Ectodermal cell (in vitro differentiated cells): ENCODE measurements around the gene PTK7. TPM values are rescaled to one million over a fixed set of nuclear protein-coding genes. Genes with fewer than 3 reads are reported as not detected.

Experiments used
- H3K27ac ChIP-seq: 2 replicates; pipeline ENCODE4 v1.7.0; 2013; ENCODE audit warnings: mild to moderate bottlenecking, low read depth, low read length; ENCODE audit not compliant: insufficient read depth, poor library complexity, severe bottlenecking
- H3K27me3 ChIP-seq: 2 replicates; pipeline ENCODE4 v1.7.0; 2013; ENCODE audit warnings: mild to moderate bottlenecking, low read length; ENCODE audit not compliant: insufficient read depth, control insufficient read depth, poor library complexity, severe bottlenecking
- H3K36me3 ChIP-seq: one replicate; pipeline ENCODE4 v1.7.0; 2013; ENCODE audit warnings: low read length; ENCODE audit not compliant: control insufficient read depth, insufficient read depth
- H3K4me1 ChIP-seq: one replicate; pipeline ENCODE4 v1.7.0; 2013; ENCODE audit warnings: low read length; ENCODE audit not compliant: control insufficient read depth, insufficient read depth
- H3K4me3 ChIP-seq: 2 replicates; pipeline ENCODE4 v1.7.0; 2013; ENCODE audit warnings: low read depth, low read length, control low read depth; ENCODE audit not compliant: insufficient read depth
- H3K9me3 ChIP-seq: 2 replicates; pipeline ENCODE4 v1.7.0; 2013; ENCODE audit warnings: mild to moderate bottlenecking, low read length, moderate library complexity; ENCODE audit not compliant: control insufficient read depth
- WGBS, 2 experiments: methylation state at CpG; one replicate each; pipeline ENCODE4 v1.1.7; 2013; ENCODE audit warnings: missing lambda C conversion rate in 2 of 2; 5-methylcytosine and 5-hydroxymethylcytosine counted together
- polyA plus RNA-seq, 4 experiments: library from polyadenylated mRNA; stranded (reverse); fragments of 50-300 nt; gene quantifications; one replicate each; pipeline ENCODE4 v1.2.3, GENCODE V29; 2013

The PTK7 gene
- polyA plus RNA-seq (2013, experiment 1 of 4): 159 TPM
- 154 TPM for polyA plus RNA-seq (2013, experiment 2 of 4)
- polyA plus RNA-seq (2013, experiment 3 of 4): 120 TPM
- 127 TPM for polyA plus RNA-seq (2013, experiment 4 of 4)

DNA sequence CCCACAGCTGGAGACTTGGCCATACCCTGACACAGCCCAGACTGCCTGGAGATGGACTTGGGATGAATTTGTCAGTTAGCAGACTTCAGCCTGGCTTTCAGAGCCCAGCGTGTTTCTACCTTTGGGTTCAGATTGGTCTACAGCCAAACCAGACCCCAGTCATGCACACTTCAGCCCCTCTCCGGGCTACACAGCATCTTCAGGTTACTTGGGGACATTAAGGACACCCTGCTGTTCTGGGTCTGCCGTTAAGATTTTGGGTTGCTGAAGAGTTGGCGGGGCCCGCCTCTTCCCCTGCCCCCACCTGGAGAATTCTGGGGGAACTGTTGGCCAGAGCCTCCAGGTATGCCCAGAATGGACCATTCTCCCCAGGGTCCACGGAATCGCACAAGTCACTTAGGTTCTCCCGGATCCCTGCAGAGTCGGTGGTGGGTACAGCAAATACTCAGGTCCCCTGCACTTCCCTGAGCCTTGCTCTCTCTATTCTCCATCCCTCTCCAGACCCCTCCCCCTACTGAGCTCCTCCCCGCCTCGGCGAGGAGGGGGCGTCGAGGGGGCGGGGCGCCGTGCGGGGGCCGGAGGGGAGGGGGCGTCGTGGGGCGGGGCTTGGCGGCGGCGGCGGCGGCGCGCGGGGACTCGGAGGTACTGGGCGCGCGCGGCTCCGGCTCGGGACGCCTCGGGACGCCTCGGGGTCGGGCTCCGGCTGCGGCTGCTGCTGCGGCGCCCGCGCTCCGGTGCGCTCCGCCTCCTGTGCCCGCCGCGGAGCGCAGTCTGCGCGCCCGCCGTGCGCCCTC lies at the start of gene PTK7:
Gene PTK7, plus strand, starts transcription at position 645 of the 794 bp plus-strand sequence. CDS start 175 bp downstream, outside the sequence.
- H3K9me3 ChIP-seq: no peaks in the 10 kb centered on the region
- H3K4me3 ChIP-seq: peak within 1 kb of the TSS; percentile 98
- peaks cover 34% of the 10 kb centered on the region for H3K4me1 ChIP-seq
- H3K36me3 ChIP-seq: peaks cover 6% of the 10 kb centered on the region
- H3K27ac ChIP-seq: peak within 1 kb of the TSS; percentile 83
- H3K27me3 ChIP-seq: no peaks in the 10 kb centered on the region
- WGBS, 2 experiments: 3% methylated on average over 60 of the region's 60 CpGs

DNA sequence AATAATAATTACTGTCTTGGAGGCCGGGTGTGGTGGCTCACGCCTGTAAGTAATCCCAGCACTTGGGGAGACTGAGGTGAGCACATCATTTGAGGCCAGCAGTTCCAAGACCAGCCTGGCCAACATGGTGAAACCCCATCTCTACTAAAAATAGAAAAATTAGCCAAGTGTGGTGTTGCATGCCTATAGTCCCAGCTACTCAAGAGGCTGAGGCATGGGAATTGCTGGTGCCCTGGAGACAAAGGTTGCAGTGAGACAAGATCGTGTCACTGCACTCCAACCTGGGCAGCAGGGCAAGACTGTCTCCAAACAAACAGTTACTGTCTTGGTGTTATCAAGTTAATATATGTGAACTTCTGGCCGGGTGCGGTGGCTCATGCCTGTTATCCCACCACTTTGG lies 49.7 kb upstream of the PTK7 start:
- Histone ChIP-seq H3K4me3 (no peak overlapping the region), H3K27ac (no peak overlapping the region), H3K27me3 (no peaks in the 10 kb centered on the region), H3K36me3 (peaks cover 50% of the 10 kb centered on the region), H3K4me1 (no peaks in the 10 kb centered on the region), H3K9me3 (no peaks in the 10 kb centered on the region)
- 92 to 93% methylated on average over 5 of the region's 5 CpGs for WGBS, 2 experiments

- 94 to 96% methylated on average over 9 of the region's 9 CpGs for WGBS, 2 experiments
- Histone ChIP-seq H3K4me3 (no peak overlapping the region), H3K27ac (no peak overlapping the region), H3K9me3 (no peaks in the 10 kb centered on the region), H3K27me3 (no peaks in the 10 kb centered on the region), H3K36me3 (peaks cover 61% of the 10 kb centered on the region), H3K4me1 (no peaks in the 10 kb centered on the region)
These were observed 47.0 kb upstream of the PTK7 start for GRCh38 chr6:43029120-43029519.

GRCh38 chr6:43032326-43032725 lies 43.8 kb upstream of the PTK7 start:
- Histone ChIP-seq H3K9me3 (no peaks in the 10 kb centered on the region), H3K4me1 (peaks cover 5% of the 10 kb centered on the region), H3K27me3 (no peaks in the 10 kb centered on the region), H3K4me3 (no peak overlapping the region), H3K27ac (no peak overlapping the region), H3K36me3 (peaks cover 48% of the 10 kb centered on the region)
- 96% methylated on average over 4 of the region's 4 CpGs for WGBS, 2 experiments

- no peaks in the 10 kb centered on the region for H3K9me3 ChIP-seq
- H3K27me3 ChIP-seq: no peaks in the 10 kb centered on the region
- H3K4me1 ChIP-seq: peaks cover 5% of the 10 kb centered on the region
- H3K36me3 ChIP-seq: peaks cover 48% of the 10 kb centered on the region
- 93 to 97% methylated on average over 2 of the region's 2 CpGs for WGBS, 2 experiments
- no peak overlapping the region for H3K4me3 ChIP-seq
- H3K27ac ChIP-seq: no peak overlapping the region
These were observed 42.5 kb upstream of the PTK7 start for GRCh38 chr6:43033496-43034189.

- peaks cover 5% of the 10 kb centered on the region for H3K4me1 ChIP-seq
- H3K36me3 ChIP-seq: peaks cover 43% of the 10 kb centered on the region
- H3K4me3 ChIP-seq: no peak overlapping the region
- no peaks in the 10 kb centered on the region for H3K9me3 ChIP-seq
- no peaks in the 10 kb centered on the region for H3K27me3 ChIP-seq
- H3K27ac ChIP-seq: no peak overlapping the region
- WGBS, 2 experiments: 92 to 93% methylated on average over 2 of the region's 2 CpGs
These were observed 42.0 kb upstream of the PTK7 start for GRCh38 chr6:43034190-43034525.

GRCh38 chr6:43035495-43036194 lies 40.5 kb upstream of the PTK7 start:
- peaks cover 42% of the 10 kb centered on the region for H3K36me3 ChIP-seq
- WGBS, 2 experiments: 58 to 64% methylated on average over 4 of the region's 4 CpGs
- no peaks in the 10 kb centered on the region for H3K9me3 ChIP-seq

DNA sequence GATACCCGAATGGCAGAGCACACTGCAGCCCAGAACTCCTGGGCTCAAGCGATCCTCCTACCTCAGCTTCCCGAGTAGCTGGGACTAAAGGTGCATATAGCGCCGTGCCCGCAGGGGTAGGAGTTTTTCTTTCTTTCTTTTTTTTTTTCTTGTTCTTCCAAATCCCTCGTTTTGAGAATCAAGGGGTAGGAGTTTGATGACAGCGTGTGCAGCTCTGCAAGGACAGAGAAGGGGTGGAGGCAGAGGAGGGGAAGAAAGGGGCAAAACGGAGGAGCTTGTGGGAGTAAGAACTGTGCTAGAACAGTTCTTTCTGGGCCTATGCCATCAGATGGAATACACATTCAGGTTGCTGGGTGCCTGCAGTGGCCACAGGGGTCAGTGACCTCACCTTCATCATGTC lies 39.4 kb upstream of the PTK7 start:
- H3K4me1 ChIP-seq: peaks cover 5% of the 10 kb centered on the region
- no peaks in the 10 kb centered on the region for H3K9me3 ChIP-seq
- H3K27ac ChIP-seq: no peak overlapping the region
- peaks cover 42% of the 10 kb centered on the region for H3K36me3 ChIP-seq
- H3K4me3 ChIP-seq: no peak overlapping the region
- no peaks in the 10 kb centered on the region for H3K27me3 ChIP-seq
- WGBS, 2 experiments: 91 to 96% methylated on average over 9 of the region's 9 CpGs

More at GRCh38 chr6:43035495-43036194, 40.5 kb upstream of the PTK7 start:
- no peak overlapping the region for H3K4me3 ChIP-seq
- H3K4me1 ChIP-seq: peaks cover 5% of the 10 kb centered on the region
- no peak overlapping the region for H3K27ac ChIP-seq
- no peaks in the 10 kb centered on the region for H3K27me3 ChIP-seq

DNA sequence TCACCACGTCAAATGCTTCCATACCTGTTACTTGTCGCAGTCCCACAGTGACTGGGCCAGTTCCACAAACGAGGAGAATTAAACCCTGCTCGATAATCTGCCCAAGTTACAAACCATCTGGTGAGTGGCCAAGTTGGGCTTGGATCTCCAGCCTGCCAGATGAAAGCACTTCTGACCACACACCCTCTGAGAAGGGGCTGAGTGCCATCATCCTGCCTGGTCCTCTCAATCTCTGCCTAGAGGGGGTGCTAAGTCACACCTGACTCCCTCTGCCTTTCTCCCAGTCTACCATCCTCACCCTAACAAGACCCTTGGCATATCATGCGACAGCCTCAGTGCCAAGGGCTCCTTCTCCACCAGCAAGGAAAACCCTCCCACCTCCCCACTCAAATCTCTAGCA lies 38.9 kb upstream of the PTK7 start:
- Histone ChIP-seq H3K9me3 (no peaks in the 10 kb centered on the region), H3K36me3 (peaks cover 41% of the 10 kb centered on the region), H3K4me1 (peaks cover 5% of the 10 kb centered on the region), H3K27ac (no peak overlapping the region), H3K4me3 (no peak overlapping the region), H3K27me3 (no peaks in the 10 kb centered on the region)
- WGBS, 2 experiments: 86 to 87% methylated on average over 5 of the region's 5 CpGs

GRCh38 chr6:43037706-43038105 lies 38.4 kb upstream of the PTK7 start:
- 91 to 95% methylated on average over 9 of the region's 9 CpGs for WGBS, 2 experiments
- no peaks in the 10 kb centered on the region for H3K27me3 ChIP-seq
- no peak overlapping the region for H3K4me3 ChIP-seq
- H3K27ac ChIP-seq: no peak overlapping the region
- H3K36me3 ChIP-seq: peaks cover 41% of the 10 kb centered on the region
- H3K9me3 ChIP-seq: no peaks in the 10 kb centered on the region
- H3K4me1 ChIP-seq: peaks cover 5% of the 10 kb centered on the region
